HG03039 (cell line): Measurements from ENCODE around the gene GSAP.
"Not testable (repeated sequence)": the region's sequence is repeated elsewhere in the genome, so short reads cannot be mapped to it uniquely, and the experiment has no call there.

Source experiments
- ATAC-seq: cut with Tn5 transposase; IDR thresholded peaks from one replicate; pipeline ENCODE4 v1.9.1; 2021; ENCODE audit warnings: mild to moderate bottlenecking, moderate library complexity; ENCODE audit not compliant: unreplicated experiment

The GSAP gene

DNA sequence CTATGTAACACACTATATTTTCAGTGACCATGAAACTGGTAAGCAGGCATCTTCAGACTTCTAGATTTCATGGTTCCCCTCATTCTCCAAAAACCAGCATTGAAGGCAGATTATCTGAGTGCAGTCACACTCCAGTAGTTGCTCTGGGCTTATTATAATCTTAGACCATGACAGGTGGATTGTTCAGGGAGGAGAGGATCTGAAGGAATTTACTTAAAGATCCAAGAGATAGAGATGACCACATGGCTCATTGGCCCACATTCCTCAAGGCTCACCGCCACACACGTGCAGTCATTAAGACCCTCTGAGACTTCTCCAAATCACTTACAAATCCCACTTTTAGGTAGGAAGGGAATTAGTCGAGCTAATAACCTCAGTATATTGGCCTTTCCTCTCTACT is 55.2 kb downstream of the GSAP start:
- ATAC-seq, result no peak

DNA sequence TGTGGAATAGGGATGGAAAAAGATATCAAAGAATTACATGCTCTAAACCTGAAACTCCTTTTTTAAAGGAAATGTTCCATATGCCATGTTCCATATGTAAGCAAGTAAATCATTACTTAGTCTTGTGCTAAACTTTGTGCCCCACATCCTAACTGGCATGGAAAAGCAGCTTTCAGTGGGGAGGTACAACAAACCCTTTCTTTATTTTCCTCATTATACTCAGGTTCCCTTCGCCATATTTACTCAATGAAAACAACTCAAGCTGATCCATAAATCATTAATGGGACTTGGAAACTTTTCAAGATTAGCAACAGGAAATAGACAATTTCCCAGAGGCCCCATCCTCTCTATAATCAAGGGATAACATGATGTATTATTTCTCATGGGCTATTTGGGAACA is 56.0 kb downstream of the GSAP start:
- ATAC-seq, result no peak

DNA sequence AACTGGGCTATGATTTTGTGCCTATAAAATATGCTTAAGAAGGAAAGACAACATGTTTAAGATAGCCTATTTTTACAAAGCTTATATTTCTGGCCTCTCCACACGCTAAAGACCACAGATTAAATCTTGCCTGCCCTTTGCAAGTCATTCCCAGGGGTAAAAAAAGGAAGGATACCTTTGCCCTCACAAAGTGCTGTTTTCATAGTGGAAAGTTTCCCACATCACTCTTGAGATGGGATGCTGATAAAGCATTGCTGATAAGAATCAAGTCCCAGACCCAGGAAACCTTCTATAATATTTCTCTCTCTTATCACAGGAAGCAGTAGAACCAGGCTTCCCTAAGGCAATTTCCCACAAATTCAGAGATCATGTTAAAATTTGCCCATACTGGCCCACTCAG is 56.5 kb downstream of the GSAP start:
- no peak for ATAC-seq

DNA sequence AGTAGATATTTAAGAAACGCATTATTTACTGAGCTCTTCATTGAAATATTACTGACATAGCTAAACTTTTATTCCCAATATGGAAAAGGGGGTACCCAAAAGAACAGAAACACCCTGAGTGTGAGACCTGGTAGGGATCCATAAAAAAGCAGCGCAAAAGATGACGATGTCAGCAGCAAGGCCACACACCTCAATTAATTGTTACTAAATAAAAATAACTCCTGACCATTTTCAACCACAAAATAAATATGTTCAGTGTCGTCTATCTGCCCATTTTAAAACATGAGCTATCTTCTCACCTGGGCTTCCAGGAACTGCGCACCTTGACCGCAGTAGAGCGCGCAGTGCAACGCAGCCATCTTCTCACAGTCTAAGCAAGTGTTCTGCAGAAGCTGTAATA is 61.2 kb downstream of the GSAP start:
- no peak for ATAC-seq

DNA sequence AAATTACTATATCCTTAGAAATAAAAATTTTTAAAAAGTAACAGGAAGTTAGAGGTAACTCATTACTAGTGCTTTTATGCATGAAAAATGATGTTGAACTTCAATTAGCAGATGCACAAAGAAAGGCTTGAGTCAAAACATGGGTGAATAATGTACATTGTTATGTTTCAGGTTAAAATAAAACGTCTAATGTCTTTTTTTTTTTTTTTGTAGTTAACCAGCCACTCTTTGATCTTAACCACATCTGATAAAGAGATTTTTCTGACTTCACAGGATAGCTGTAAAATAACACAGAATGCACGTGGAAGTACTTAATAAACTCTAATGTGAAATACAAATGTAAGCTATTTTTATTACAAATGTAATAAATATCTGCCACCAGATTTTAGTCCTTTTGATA is 61.7 kb downstream of the GSAP start:
- ATAC-seq, result no peak

DNA sequence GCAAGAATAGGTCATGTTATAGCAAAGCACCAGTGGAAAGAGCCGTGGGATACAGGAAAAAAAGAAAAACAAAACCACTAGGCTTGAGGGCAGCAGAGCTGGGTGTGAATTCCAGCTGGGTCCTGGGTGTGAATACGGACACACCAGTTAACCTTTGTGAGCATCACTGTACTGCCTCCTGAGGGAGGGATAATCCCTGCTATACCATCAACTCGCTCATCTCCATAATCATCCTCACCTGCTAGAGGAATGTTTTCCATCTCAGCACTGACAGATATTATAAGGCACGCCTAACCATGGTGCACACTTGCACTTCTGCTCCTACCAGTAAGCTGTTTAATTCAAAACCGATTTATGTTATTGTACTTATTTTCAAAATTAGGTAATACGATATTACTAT is 62.2 kb downstream of the GSAP start:
- ATAC-seq, result no peak

DNA sequence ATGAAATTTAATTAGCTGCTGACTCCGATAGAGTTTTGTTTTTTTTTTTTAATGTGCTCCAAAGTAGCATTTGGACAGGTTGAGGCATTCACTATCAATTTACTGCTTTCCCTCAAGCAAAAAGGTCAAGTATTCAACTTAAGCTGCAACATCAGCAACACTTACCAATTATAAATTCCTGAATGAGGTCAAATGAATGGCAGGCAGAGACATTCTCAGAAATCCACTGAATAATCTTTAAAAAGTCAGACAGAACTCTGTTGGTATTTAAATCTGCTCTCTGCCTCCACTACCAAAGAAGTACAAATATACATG is 62.8 kb downstream of the GSAP start:
- ATAC-seq, result no peak

DNA sequence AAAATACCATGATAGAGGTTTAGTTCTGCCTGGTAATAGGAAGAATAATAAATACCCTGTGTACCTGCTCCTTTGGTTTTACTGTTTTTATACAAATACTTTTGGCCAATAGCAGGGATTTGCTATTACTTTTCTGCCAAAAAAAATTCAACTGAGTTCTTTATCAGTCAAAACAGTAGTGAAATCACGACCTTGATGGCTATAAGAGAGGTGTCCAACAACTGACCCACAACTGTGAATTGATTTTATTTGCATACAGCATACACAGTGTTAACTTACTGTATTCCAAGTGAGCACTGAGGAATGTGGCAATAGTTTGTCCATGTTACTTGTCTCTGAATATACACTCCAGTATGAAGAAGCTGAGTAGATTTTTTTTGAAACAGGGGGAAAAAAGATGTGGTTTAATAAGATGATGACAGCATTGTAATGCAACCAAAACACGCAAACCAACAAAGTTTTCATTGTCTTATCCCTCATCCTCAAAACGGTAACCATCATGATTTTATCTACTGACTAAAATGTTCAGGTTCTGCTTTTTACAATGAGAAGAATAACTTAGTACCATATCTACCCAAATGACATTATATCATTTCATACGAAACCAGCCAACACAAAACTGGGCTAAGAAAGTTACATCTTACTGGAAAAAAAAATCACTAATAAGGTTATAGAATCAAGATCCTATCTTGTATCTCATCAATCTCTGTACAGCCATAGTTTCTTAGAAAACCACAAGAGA is 63.3 kb downstream of the GSAP start:
- no peak for ATAC-seq

DNA sequence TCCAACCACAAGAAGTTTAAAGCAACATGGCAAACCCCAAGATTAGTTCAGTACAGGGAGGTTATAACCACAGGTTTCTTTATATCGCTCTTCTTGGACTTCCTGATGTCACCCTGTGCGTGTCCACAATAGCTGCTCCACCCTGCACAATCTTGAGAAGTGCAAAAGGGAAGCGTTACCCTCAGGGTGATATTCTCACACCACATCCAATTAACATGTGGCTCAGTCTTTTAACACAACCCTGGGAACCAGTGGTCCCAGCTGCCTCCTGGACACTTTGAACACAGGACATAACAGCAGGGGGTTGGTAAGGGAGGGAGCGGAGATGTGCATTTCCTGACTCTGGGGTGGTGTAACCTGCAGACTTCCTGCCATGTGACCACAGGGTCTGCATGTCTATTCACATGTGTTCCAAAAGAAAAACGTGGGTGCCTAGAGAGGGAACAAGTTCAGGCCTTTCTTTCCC is 64.6 kb downstream of the GSAP start:
- peak; percentile 90 for ATAC-seq

DNA sequence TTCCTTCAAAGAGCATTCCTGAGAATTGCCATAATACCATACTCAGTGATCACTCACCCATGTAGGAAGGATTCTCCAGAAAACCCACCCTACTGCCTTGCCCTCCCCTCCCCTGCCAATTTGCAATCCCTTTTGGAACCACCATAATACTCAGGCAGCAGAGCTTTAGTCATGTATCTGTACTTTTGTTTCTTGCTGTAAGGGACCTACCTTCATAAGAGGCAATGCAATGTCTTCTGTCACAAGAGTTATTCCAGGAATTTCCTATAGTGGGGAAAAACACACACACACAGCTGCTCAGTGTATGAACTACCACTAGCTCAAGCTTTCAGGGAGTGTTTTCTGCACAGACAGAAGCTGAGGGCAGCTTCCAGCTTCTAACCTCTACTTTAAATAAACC is 67.0 kb downstream of the GSAP start:
- no peak for ATAC-seq

DNA sequence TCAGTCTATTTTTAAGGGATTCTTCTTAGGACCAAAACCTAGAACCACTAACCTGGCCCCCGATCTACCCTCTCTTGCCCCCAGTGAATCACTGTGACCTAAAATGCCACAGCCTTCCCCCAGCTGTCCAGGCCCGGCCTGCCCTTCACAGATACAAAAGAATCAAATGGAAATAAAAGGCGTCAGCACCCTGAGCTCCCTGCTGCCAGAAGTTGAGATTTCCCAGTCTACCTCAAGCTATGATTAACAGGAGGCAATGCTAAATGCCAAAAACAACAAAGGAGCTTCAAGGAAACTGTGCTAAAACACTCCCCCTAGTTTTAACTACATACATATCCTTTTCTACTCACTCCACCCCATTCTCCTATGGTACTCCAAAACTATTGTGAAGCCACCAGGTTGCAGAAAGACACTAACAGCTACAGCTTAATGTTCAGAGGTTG is 67.8 kb downstream of the GSAP start:
- no peak for ATAC-seq

DNA sequence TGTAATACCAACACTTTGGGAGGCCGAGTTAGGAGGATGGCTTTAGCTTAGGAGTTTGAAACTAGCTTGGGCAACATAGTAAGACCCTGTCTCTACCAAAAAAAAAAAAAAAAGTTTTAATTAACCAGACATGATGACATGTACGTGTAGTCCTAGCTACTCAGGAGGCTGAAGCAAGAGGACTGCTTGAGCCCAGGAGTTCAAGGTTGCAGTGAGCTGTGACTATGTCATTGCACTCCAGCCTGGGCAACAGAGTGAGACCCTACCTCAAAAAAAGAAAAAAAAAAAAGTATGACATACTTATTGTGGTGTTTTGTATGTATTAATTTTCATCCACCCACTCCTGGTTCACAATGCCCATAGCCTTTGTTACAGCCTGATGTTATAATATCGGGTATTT is 69.7 kb downstream of the GSAP start:
- no peak for ATAC-seq

DNA sequence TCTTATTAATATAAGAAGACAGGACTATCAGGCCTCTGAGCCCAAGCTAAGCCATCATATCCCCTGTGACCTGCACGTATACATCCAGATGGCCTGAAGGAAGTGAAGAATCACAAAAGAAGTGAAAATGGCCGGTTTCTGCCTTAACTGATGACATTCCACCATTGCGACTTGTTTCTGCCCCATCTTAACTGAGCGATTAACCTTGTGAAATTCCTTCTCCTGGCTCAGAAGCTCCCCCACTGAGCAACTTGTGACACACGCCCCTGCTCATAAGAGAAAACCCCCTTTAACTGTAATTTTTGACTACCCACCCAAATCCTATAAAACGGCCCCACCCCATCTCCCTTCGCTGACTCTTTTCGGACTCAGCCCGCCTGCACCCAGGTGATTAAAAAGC is 70.7 kb downstream of the GSAP start:
- not testable (repeated sequence) for ATAC-seq

DNA sequence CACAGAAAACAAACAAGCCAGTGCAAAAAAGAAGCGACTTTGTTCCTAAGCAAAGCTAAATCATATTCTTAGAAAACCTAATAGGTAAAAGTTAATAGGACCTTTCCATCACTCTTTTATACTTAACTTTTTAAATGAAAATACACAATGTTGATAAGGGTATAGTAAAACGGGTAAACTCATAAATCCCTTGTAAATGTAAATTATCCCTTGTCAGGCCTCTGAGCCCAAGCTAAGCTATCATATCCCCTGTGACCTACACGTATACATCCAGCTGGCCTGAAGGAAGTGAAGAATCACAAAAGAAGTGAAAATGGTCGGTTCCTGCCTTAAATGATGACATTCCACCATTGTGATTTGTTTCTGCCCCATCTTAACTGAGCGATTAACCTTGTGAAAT is 76.4 kb downstream of the GSAP start:
- ATAC-seq, result no peak

DNA sequence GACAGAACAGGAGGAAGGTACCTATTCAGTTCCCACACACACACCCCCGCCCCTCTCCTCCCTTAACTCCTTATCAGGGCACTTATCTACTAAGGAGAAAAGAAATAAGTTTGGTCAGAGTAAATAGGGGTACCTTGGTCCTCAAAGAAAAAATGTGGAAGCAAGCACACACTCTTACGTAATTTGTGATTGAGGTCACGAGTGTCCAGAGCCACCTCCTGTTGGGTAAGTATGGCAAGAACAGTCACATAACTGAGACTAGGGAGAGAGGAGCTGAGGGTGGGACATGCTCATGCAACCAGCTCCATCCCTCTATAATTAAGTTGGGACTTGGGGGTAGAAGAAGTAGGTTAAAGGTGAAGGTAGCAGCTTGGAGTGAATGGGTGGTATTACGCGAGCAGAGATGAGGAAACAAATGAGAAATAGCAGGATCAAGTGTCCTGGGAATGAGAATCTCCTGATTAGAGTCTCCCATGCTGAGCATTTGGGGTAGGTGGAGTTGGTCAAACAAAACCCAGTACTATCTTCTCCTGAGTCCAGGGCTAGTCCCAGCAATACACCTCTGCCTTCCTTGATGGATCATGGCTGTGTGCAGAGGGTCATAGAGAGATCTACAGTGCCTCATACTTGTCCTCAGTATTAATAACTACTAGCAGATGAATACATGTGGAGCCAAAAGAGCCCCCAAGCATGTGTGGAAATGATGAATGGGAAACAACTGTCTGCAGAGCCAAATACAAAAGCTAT is 77.1 kb downstream of the GSAP start:
- no peak for ATAC-seq

DNA sequence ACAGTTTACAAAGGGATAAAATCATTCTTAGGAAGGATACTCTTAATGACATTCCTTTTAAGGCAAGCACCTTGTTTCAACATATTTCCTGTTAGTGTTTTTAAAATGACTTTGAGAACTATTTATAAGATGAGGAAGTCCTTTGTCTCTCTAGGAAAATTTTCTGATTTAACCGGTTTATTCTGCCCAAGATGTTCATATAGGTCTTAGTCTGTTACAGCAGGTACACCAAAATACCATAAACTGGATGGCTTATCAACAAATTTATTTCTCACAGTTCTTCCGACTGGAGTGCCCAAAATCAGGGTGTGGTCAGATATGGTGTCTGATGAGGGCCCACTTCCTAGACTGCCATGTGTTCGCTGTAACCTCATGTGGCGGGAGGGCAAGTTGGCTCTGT is 77.9 kb downstream of the GSAP start:
- no peak for ATAC-seq

DNA sequence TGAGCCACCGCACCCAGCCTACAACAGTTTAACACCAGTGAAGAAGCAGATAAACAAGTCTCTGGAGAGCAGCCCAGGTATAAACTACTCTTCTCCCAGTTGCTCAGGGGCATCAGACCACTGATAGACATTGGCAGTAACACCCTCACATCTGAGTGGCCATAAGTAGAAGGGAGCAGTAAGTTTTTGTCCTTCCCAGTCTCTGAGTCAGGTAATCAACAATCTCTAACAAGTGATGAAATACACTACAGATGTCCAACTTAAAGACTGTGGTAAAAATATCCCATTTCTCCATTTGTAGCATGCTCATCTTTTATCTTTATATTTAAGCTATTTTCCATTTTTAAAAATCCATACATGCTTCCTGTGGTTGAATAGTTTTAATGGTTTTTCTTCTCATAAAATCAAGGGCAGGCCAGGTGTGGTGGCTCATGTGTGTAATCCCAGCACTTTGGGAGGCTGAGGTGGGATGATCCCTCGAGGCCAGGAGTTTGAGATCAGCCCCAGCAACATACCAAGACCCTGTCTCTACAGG is 78.6 kb downstream of the GSAP start:
- no peak for ATAC-seq

DNA sequence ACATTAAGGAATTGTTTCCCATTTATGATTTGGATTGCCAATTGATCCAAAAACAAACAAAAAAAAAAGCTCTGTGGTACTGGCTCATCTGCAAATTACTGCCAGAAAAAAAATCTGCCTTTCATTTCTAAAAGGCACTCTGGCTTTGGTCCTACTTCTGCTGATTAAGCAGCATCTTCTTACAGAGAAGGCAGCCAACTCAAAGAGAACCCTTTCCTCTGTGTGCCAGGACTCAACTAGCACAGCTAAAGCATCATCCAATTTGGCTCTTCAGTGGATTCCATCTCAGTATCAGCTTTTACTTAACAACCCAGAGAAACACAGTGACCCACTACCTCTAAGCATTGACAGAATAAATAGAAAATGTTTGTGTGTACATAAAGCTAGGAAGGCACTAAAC is 80.6 kb downstream of the GSAP start:
- ATAC-seq, result no peak

DNA sequence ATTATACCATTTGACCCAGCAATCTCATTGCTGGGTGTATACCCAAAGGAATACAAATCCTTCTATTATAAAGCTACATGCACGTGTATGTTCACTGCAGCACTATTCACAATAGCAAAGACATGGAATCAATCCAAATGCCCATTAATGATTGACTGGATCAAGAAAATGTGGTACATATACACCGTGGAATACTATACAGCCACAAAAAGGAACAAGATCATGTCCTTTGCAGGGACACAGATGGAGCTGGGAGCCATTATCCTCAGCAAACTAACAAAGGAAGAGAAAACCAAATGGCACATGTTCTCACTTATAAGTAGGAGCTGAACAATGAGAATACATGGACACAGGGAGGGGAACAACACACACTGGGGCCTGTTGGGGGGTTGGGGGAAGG is 82.1 kb downstream of the GSAP start:
- ATAC-seq, result not testable (repeated sequence)

DNA sequence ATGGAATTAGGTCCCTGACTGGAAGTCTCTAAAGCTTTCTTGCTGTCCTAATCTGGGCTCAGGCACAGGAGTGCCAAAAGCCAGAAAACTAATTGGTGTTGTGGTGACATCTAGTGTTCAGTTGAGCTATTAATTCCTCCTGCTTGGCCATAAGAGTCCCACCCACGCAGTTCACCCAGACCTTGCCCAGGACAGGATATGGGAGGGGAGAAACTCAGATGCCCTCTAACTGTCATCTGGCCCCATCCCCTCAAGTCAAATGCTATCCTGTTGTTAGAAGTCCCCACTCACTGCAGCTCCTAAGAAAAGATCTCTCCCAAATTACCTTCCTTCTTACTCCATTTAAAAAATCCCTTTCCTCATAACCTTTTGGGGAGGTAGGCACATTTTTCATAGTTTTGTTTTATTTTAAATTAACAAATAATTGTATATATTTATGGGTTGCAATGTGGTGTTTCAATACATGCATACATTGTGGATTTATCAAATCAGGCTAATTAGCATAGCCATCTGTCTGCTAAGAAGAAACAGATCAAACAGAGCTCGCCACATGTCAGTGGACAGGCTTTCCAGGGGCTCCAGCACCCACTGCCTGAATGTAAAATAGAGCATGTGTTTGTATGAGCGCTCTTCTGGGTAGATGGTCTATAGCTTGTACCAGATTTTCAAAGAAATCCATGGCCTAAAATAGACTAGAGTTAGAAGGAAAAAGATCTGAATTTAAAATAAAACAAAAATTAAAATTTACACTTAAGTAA is 84.0 kb downstream of the GSAP start:
- ATAC-seq, result peak; percentile 66

DNA sequence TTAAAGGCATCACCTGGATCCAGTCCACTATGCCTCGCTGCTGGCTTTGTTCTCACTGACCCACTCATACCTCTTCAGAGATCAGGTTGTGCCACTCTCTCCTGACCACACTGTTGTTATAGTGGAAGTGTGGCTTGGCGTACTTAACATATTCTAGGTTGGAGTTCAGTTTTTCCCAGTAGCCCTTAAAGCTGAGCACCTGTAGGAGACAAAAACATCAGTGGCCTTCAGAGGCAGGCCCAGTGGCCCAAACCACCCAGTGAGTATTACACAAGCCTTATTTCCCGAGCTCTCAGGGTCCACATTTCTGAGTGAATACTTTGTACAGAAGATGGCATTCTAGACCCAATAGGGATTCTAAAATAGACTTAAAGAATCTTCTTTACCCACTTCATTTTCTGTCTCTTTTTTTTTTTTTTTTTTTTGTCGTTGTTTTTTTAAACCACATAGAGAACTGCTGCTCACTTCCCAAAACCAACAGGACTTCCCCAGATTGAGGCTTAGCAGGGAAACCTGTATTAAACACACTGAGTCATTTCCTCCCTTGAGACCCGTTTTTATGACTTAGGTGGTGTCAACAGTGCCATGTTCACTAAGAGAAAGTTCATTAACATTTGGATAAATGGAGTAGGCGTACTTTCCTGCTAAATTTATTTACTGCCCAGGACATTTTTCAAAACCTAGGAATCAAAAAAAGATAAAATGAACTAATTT is 85.8 kb downstream of the GSAP start:
- ATAC-seq, result peak; percentile 55
